ENCODE measurements around the gene OR12D3.
"Not testable (repeated sequence)": the region's sequence is repeated elsewhere in the genome, so short reads cannot be mapped to it uniquely, and the experiment has no call there.

DNA sequence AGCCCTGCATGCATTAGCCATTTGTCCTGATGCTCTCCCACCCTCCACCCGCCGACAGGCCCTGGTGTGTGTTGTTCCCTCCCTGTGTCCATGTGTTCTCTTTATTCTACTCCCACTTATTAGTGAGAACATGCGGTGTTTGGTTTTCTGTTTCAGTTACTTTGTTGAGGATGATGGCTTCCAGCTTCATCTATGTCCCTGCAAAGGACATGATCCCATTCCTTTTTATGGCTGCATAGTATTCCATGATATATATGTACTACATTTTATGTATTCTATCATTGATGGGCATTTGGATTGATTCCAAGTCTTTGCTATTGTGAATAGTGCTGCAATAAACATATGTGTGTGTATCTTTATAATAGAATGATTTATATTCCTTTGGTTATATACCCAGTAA is 25.7 kb downstream of the OR12D3 start:
- TF ChIP-seq, protein P1, sequence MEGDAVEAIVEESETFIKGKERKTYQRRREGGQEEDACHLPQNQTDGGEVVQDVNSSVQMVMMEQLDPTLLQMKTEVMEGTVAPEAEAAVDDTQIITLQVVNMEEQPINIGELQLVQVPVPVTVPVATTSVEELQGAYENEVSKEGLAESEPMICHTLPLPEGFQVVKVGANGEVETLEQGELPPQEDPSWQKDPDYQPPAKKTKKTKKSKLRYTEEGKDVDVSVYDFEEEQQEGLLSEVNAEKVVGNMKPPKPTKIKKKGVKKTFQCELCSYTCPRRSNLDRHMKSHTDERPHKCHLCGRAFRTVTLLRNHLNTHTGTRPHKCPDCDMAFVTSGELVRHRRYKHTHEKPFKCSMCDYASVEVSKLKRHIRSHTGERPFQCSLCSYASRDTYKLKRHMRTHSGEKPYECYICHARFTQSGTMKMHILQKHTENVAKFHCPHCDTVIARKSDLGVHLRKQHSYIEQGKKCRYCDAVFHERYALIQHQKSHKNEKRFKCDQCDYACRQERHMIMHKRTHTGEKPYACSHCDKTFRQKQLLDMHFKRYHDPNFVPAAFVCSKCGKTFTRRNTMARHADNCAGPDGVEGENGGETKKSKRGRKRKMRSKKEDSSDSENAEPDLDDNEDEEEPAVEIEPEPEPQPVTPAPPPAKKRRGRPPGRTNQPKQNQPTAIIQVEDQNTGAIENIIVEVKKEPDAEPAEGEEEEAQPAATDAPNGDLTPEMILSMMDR (IDR thresholded peaks at IDR 0.05 in 2 of 3, conservative IDR thresholded peaks at IDR 0.05 in 1 of 3; ENCODE audit: borderline replicate concordance in 1 of 3, insufficient read depth in 1 of 3, low read depth in 2 of 3, low read length in 2 of 3), result not testable (repeated sequence)
- TF ChIP-seq ZNF274 (IDR thresholded peaks at IDR 0.05; ENCODE audit: low read depth, low read length); EZH2 (IDR thresholded peaks at IDR 0.05); POLR2AphosphoS5 (IDR thresholded peaks at IDR 0.05; ENCODE audit: low read depth, low read length); POLR2A (IDR thresholded peaks at IDR 0.05; ENCODE audit: borderline replicate concordance, extremely low read depth, insufficient read depth, insufficient read length); JUND (IDR thresholded peaks at IDR 0.05); FOSL1 (IDR thresholded peaks at IDR 0.05; ENCODE audit: low read depth); EGR1 (IDR thresholded peaks at IDR 0.05; ENCODE audit: low read depth); ELF1 (IDR thresholded peaks at IDR 0.05; ENCODE audit: borderline replicate concordance, low read depth): not testable (repeated sequence)
- TF ChIP-seq, protein P2, sequence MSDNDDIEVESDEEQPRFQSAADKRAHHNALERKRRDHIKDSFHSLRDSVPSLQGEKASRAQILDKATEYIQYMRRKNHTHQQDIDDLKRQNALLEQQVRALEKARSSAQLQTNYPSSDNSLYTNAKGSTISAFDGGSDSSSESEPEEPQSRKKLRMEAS (IDR thresholded peaks at IDR 0.05), result not testable (repeated sequence)
- TF ChIP-seq, protein P3, sequence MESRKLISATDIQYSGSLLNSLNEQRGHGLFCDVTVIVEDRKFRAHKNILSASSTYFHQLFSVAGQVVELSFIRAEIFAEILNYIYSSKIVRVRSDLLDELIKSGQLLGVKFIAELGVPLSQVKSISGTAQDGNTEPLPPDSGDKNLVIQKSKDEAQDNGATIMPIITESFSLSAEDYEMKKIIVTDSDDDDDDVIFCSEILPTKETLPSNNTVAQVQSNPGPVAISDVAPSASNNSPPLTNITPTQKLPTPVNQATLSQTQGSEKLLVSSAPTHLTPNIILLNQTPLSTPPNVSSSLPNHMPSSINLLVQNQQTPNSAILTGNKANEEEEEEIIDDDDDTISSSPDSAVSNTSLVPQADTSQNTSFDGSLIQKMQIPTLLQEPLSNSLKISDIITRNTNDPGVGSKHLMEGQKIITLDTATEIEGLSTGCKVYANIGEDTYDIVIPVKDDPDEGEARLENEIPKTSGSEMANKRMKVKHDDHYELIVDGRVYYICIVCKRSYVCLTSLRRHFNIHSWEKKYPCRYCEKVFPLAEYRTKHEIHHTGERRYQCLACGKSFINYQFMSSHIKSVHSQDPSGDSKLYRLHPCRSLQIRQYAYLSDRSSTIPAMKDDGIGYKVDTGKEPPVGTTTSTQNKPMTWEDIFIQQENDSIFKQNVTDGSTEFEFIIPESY (IDR thresholded peaks at IDR 0.05; ENCODE audit: extremely low read depth, insufficient replicate concordance, low read length), result not testable (repeated sequence)
- TF ChIP-seq, protein P4, sequence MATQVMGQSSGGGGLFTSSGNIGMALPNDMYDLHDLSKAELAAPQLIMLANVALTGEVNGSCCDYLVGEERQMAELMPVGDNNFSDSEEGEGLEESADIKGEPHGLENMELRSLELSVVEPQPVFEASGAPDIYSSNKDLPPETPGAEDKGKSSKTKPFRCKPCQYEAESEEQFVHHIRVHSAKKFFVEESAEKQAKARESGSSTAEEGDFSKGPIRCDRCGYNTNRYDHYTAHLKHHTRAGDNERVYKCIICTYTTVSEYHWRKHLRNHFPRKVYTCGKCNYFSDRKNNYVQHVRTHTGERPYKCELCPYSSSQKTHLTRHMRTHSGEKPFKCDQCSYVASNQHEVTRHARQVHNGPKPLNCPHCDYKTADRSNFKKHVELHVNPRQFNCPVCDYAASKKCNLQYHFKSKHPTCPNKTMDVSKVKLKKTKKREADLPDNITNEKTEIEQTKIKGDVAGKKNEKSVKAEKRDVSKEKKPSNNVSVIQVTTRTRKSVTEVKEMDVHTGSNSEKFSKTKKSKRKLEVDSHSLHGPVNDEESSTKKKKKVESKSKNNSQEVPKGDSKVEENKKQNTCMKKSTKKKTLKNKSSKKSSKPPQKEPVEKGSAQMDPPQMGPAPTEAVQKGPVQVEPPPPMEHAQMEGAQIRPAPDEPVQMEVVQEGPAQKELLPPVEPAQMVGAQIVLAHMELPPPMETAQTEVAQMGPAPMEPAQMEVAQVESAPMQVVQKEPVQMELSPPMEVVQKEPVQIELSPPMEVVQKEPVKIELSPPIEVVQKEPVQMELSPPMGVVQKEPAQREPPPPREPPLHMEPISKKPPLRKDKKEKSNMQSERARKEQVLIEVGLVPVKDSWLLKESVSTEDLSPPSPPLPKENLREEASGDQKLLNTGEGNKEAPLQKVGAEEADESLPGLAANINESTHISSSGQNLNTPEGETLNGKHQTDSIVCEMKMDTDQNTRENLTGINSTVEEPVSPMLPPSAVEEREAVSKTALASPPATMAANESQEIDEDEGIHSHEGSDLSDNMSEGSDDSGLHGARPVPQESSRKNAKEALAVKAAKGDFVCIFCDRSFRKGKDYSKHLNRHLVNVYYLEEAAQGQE (IDR thresholded peaks at IDR 0.05; ENCODE audit: low read depth), result not testable (repeated sequence)

Measured in HCT116 (cell line).